Measurements from ENCODE around the gene RMI1.

RMI1 gene

DNA sequence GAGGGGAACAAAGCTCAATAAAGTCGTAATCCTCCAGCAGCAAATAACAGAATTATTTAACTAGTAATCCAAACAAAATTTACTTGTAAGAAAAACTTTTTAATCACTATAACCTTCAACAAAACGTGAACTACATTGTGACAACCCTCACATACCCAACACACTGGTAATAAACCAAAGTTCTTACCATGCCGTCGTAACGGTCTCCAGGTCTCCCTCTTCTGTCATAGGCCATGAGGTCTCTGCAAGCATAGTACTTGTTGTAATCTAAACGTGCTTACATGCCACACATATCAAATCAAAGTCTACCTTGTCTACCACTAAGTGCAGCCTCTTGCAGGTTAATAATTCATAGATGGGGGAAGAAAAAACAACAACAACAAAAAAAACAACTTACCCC is 9.1 kb upstream of the RMI1 start:
- ATAC-seq, result no peak

DNA sequence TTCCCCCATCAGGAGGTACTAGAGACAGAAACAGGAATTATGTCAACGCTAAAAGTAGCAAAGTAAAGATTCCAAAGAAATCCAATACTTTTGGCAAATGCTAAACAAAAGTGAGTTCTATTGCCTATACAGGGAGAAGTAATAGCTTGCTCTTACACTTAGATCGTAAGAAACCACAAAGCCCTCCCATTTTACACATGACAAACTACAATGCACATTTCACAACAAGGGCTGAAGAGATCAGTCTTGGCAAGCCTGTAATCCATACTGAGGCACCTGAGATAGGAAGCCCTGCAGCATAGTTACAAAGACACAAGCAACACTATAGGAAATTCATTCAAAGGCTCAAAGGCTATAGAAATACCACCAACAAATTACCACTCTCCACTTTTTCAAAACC is 8.3 kb upstream of the RMI1 start:
- ATAC-seq, result no peak

DNA sequence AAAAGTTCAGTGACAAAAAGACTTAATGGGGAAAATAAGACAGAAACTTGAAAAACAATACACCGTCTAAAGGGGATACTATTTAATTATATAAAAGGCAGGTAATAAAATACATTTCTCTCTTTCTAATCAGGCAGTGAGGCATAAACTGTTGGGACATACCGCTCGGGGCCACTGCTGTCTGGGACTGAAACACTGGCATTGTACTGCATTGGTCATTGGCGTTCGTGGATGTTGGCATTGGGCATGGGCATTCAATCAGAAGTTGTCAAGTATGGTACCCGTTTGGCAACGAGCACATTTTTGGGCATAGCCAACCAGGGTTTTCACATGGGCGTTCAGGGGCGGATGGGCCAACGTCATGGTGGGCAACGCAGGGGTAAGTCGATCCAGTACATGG is 5.3 kb upstream of the RMI1 start:
- ATAC-seq, result no peak

DNA sequence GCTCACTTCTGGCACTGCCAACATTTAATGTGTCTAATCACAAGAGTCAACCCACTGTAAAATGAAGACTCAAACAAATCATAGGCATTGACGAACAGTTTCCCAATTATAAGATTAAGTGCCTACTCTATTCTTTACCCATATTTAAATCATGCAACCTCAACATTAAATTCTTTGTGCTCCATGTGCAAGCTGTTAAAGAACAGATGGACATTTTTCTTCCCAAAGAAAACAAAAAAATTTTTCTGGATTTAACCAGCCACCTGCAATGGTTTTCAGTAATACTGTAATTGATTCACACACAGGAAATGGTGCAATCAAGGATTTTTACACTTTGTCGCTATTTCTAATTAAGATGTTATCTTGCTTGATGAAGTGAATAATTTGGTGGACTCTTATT is 4.2 kb upstream of the RMI1 start:
- ATAC-seq, result no peak

DNA sequence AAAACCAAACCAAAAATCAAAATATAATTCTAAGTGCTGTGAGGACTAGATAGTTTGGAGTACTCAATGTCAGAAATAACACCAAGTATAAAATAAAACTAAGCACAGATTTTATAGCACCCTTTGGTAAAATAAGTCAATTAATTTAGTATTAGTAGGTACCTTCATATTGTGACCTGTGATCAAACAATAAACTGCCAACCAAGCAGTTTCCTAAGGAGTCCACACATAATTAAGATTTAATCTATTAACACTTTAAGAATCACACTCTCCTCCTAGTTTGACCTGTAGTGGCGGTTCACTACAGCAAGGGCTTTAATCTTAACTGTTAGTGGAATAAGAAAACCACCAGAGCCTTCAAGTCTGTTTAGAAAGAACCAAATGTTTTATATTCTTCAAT is 3.4 kb upstream of the RMI1 start:
- no peak for ATAC-seq

DNA sequence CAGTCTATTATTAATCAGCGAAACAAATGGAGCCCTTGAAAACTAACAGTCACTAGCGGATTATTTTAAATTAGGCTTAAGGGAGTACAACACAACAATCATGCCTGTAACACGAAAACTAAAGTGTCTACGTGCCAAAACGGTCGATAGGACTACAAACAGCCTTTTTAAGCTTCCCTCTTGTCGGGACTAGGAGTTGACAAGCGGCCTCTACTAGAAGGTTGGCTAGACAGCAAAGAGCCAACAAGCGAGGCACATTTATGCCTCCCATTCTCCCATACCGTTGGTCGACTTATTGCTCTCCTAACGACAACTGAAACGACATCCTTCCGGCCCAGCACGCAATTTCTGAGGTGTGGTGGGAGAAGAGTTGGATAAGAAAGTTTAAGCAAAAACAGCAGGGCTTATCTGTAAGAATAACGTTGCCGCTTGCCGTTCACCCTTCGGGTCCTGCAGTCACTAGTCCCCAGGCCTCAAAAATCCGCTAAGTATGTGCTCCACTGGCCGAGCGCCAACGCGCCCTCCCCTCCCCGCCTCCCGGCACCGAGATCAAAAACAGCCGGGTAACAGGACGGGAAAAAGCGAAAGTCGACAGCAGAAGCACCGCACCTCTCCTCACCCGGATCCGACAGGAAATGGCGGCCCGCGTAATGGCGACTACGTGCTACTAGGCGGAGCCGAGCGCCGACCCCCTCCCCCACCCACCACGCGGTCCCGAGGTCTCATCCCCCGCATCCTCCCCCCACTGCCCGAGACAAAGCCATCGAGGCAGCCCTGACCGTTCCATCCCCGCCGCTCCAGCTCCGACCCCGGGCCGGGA is 1.4 kb upstream of the RMI1 start:
- peak; percentile 45 to 51 for ATAC-seq

DNA sequence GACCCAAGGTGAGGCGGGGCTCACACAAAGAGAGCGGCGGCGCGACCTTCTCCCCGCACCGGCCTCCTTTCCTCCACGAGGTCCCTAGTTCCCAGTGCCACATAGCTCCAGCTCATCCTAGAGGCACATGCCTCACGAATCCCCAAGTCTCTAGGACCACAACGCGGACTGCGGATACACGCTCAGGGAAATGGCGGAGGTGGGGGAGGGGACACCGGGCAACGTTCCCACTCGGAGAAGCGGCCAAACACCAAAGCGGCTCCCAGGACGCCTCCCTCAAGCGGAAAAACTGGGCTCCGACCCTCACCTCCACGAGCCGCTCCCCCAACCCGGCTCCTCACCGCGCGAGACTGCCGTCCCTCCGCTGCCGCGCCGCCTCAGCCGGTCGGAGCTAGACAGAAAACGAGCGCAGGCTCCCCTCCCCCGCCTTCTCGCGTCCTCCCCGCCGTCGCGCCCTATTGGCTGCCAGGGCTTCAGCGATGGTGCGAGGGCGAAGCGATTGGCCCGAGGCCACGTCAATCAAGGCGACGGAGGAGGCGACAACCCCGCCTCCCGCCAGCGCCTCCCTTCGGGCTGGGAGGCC is 702 bp upstream of the RMI1 start, which contains the start of gene HNRNPK:
Gene HNRNPK, minus strand, starts transcription at position 404 of the 583 bp plus-strand sequence. CDS start 1,963 bp downstream, outside the sequence.
- peak; percentile 84 to 86 for ATAC-seq

DNA sequence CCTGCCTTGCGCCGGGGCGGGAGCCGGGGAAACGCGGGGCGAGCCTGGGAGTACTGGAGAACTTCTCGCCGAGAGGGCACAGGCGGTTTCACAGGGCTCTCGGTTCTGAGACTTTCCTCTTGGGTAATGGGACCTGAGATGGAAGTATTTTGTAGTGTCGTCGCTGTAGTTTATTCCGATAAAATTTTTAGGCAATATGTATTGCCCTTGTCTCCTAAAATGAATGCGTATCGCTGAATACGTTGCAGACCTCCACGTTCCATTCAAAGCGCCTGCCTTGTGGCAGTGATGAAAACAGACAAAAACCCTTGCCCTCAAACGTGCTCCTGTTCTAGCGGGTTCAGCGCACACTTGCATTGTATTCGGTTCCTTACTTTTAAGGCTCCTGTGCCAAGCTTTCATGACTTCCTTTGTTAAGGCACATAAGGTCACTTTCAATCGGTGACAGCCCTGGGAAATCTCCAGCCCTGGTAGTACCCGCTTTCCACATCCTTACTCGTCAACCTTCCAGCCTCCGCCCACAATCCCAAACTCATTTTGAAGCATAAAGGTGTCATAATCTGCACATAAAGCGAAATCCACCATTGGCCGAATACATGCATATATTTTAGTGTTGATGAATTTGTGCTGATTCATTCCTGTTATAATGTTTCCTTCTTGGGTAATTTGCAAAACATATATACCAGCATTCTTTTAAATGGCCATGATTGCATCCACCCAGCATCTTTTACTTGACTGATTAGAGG is 694 bp downstream of the RMI1 start:
- ATAC-seq, result no peak

DNA sequence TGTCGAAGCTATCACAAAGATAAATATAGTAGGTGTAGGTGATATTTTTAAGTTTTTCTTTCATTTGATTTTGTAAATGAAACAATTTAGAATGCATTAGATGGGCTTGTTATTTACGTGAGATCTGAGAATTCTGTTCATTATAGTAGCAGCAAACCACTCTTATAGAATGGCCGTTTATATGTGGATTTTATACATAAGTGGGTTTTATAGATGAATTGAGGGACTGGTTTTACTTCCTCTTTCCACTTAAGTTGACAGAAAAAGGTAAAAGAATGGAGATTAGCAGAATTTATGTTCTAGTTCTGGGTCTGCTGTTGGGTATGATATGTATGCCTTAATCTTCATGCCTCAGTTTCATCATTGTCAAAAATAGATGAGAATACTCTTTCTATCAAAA is 5.6 kb downstream of the RMI1 start:
- no peak for ATAC-seq

DNA sequence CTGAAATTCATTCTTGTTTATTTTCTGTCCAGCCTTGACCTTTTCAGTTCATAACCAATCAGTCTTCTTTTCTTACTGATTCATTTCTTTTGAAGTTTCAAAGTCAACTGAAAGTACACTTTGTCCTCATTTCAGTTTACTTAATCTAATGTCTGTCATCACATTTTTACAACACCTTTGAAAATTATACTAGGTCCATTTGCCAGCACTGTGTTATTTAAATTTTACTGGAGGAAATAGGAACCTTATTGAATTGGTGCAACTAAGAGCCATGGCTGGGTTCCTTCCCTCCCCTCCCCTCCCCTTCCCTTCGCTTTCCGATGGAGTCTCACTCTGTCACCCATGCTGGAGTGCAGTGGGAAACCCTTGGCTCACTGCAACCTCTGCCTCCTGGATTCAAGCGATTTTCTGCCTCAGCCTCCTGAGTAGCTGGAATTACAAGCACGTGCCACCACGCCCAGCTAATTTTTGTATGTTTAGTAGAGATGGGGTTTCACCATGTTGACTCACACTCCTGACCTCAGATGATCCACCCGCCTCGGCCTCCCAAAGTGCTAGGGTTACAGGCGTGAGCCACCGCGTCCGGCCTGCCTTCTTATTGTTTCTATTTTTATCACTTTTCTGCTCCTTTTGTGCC is 6.3 kb downstream of the RMI1 start:
- ATAC-seq, result peak; percentile 61 to 65

DNA sequence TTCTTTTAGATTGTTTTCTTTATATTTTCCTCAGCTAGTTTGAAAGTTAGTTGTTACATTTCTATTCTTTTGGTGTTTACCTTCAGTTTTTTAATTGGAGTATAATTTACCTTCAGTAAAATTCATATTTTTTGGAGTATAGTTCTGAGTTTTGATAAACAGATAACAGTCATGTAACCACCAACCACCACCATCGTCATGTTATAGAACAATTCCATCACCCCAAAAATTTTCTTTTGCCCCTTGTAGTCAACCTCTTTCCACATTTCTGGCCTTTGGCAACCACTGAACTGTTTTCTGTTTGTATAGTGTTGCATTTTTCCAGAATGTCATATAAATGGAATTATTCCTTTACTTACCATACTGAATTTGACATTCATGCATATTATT is 6.8 kb downstream of the RMI1 start:
- ATAC-seq, result no peak

DNA sequence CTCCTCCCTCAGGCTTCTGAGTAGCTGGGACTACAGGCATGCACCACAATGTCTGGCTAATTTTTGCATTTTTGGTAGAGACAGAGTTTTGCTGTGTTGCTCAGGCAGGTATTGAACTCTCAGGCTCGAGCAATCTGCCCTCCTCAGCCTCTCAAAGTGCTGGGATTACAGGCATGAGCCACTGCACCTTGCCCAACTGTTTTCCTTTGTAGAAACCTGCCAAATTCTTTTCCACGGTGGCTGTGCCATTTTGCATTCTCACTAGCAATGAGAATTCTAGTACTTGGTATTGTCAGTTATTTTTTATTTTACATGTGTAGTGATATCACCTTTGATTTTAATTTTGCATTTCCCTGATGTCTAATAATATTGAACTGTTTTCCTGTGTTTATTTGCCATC is 7.8 kb downstream of the RMI1 start:
- ATAC-seq, result no peak

DNA sequence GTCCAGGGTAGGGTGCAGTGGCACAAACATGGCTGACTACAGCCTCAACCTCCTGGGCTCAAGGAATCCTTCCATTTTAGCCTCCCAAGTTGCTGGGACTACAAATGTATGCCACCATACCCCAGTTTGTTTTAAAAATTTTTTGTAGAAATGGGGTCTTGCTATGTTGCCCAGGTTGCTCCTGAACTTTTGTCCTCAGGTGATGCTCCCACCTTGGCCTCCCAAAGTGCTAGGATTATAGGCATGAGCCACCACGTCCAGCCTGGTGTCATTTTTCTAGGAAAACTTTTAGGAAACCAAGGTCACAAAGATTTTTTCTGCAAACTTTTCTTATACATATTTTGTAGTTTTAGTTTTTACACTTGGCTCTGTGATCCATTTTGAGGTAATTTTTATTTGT is 10.8 kb downstream of the RMI1 start:
- no peak for ATAC-seq

DNA sequence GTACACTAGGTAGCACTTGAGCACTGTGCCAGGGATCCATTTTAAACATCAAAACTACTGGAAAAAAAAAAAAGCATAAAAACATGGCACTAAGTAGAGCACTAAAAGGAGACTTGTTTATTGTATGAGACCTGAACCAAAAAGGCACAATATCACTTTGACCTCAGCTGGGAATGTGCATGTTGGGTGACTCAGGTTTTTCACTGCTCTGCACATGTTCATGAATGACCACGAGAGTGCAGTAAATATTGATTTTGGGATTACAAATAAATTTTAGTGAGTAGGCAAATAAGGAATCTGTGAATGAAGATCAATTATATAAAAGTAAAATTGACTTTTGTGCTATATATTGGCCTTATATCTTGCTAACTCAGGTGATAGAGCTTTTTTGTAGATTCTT is 11.8 kb downstream of the RMI1 start:
- ATAC-seq, result no peak

DNA sequence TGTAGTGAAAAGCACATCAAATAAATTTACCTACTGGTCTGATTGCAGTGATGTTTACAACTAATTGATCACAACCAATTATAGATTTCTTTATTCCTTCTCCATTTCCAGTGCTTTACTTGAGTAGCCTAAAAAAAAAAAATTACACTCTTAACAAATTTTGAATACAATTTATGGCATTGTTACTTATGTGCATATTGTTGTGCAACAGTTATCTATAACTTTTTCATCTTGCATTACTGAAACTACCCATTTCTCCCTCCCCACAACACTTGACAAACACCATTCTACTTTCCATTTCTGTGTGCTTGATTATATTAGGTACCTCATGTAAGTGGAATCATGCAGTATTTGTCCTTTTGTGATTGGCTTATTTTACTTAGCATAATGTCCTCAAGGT is 12.3 kb downstream of the RMI1 start:
- ATAC-seq, result no peak

DNA sequence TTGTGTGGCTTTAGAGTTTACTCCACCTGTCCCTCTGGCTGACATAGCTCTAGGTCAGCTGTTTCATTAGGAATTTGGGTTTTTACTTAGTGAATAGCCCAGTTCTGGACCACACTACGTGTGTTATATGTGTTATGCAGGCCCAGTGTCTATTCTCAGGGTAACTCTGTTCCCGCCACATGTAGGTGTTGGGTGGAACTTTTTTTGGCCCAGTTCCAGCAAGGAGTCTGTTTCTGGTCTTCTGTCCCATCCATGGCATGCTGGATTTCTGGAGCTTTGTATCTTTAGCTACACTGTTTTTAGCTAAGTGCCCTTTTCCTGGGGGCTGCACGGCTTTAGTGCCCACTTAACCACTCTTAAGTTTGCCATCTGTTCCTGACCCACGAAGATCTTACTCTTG is 15.5 kb downstream of the RMI1 start:
- ATAC-seq, result no peak

DNA sequence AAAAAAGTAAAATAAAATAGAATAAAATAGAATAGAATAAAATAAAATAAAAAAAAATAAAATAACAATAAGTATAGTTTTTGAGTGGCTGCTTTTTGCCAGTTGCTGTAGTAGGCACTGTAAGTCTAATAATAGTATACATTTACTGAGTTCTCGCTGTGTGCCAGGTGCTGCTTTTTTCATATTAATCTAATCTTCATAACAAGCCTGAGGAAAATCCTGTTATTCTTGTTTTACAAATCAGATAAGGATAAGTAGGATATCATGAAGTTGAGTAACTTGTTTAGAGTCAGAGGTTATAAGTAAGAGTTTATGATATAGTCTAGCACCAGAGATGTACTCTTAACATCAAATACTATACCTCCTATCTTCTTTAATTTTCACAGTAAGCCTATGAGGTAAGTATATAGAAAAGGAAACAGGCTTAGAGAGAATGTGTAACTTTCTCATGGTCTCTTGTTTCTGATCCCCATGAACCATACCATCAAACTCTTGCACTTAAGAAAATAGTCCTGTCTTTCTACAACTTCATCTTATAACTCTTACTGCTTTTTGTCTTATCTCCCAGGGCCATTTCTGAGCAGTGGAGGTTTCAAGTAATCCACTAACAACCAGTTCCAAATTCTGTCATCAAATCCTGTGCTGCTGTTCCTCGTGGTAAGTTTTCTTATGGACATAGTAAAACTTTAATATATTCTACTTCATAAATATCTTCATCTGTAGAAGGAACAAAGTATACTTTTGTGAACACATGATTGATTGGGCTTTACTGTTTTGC is 18.7 kb downstream of the RMI1 start:
- ATAC-seq, result no peak

DNA sequence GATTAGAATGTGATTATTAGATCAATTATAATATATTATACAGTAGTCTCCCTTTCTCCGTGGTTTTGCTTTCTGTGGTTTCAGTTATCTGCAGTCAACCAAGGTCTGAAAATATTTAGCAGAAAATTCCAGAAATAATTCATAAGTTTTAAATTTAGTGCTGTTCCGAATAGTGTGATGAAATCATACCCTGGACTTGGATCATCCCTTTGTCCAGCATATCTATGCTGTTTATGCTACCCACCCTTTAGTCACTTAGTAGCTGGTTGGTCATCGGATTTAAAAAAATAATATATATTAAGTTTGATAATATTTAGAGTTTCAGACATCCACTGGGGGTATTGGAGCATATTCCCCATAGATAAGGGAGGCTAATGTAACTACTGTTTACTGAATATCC is 19.6 kb downstream of the RMI1 start:
- no peak for ATAC-seq

DNA sequence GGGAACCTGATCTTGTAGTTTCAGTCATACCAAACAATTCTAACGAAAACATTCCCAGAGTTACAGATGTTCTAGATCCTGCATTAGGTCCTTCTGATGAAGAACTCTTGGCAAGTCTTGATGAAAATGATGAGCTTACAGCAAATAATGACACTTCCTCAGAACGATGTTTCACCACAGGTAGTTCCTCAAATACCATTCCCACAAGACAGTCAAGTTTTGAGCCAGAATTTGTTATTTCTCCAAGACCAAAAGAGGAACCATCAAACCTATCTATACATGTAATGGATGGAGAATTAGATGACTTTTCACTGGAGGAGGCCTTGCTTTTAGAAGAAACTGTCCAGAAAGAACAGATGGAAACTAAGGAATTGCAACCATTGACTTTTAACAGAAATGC is 21.0 kb downstream of the RMI1 start:
- no peak for ATAC-seq

DNA sequence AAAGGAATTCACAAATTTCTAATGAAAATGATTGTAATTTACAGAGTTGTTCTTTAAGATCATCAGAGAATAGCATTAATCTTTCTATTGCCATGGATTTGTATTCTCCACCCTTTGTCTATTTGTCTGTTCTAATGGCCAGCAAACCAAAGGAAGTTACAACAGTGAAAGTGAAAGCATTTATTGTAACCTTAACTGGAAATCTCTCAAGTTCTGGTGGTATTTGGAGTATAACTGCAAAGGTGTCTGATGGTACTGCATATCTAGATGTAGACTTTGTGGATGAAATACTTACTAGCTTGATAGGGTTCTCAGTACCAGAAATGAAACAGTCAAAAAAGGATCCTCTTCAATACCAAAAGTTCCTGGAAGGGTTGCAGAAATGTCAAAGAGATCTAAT is 21.7 kb downstream of the RMI1 start:
- ATAC-seq, result peak in 1 of 2 donors; percentile 48

DNA sequence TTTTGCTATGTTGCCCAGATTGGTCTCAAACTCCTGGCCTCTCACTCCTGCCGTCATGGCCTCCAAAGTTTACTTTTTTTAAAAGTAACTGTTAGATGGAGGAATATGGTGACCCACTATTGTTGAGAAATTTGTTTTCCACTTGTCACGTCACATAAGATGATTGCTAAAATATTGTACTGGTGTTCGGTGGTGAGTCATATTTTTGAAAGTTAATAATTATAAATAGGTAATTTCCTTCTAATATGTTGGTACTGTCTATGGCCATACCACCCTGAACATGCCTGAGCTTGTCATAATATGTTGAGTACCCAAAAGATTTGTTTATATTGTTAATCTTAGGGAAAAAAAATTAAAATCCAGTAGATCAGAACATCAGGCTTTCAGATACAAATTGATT is 22.6 kb downstream of the RMI1 start:
- ATAC-seq, result no peak

DNA sequence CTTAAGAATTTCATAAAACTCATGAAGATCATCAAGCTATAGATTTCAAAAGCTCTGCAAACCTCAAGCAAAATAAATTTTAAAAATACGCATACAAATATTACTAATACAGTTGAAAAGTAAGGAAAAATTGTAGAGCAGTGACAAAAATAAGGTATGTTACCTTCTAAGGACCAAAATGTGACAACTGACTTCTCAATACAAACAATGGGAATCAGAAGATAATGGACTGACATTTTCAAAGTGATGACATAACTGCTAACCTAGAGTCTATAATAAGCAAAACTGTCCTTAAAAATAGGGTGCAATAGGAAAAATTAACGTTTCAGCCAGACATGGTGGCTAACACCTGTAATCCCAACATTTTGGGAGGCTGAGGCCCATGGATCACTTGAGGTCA is 27.1 kb downstream of the RMI1 start:
- ATAC-seq, result no peak

Data from activated CD4-positive, CD25-positive, alpha-beta regulatory T cell treated with anti-CD3 and anti-CD28 coated beads, Interleukin-2, amount 50 U/mL, for 24 hours (primary cell).